RCC 7860 (cell line): ENCODE measurements around the gene SRSF2.
"Not testable (repeated sequence)": the region's sequence is repeated elsewhere in the genome, so short reads cannot be mapped to it uniquely, and the experiment has no call there.

ENCODE experiments used
- DNase-seq: peaks from one replicate; pipeline ENCODE4 v3.0.0-alpha.2; 2015; ENCODE audit warnings: low spot score
- FAIRE-seq: peaks from 2 replicates; lab custom pipeline; 2012; peaks lifted over from hg19 to GRCh38; lab: Jason Lieb, UNC

SRSF2 gene

DNA sequence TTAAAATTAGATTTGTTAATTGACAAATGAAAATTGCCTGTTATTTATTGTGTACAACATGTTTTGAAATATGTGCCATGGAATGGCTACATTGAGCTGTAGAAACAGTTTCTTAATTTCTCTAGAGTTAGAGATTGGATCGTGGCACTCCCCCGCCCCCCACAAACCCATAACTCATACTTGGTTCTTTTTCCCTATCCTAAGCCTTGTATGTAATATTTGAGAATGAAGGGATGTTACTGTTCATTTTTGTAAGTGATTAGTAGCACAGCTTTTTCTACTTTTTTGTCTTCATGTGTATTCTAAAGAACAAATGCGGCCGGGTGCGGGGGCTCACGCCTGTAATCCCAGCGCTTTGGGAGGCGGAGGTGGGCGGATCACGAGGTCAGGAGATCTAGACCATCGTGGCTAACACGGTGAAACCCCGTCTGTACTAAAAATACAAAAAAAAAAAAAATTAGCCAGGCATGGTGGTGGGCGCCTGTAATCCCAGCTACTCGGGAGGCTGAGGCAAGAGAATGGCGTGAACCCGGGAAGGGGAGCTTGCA lies 2.5 kb upstream of the SRSF2 start:
- not testable (repeated sequence) for DNase-seq, FAIRE-seq

DNA sequence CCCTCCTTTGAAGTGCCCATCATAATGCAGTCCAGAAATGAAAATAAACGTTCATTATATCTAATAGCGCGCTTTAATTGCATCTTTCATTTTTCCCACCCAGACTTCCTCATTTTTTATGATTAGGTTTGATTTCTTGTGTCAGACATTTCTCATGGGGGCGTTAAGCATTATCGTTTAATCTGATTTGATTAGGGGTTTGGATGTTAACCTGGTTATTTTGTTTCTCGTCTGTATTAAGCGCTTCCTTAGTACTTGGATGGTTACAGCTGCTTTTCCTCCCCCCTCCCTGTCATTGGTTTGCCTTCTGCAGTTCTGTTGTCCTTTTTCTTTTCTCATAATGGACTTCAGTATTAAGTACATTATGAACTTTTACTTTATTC lies 1.3 kb upstream of the SRSF2 start:
- DNase-seq (no peak), FAIRE-seq (no peak)

DNA sequence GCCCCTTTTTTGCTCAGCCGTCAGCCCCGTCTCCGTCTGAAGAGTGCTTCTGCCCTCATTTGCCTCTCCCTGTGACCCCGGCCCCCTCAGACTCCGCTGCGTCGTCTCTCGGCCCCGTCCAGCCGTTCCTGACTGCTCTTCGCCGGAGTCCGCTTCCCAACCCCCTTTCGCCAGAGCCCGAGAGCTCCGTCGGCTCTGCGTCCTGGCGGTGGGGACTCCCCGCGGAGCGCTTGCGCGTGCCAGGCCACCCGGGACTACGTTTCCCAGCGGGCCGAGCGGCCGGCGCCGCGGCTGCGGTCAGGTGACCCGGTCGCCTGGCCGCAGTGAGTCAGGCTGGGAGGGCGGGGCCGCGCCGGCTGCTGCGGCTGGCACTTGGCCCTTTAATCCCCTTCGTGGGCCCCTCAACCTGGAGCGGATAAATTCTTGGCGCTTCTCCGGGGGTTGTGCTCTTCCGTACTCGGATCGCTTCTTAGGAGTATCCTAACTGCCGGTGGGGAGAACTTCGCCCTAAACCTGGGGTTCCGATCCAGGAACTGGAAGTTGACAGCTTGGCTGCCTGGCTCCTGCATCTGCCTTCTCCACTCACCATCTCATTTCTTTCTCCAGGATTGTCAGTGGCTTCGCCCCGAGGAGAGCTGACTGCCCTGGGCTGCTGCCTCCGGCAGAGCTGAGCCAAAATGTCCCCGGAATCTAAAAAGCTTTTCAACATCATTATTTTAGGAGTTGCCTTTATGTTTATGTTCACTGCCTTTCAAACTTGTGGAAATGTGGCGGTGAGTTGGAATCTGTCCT lies 741 bp upstream of the SRSF2 start, which contains the start of gene MFSD11:
Gene MFSD11, plus strand, starts transcription at position 444 of the 792 bp plus-strand sequence. Its CDS starts 234 bp downstream, at position 678.
- DNase-seq, result peak; percentile 82
- no peak for FAIRE-seq

DNA sequence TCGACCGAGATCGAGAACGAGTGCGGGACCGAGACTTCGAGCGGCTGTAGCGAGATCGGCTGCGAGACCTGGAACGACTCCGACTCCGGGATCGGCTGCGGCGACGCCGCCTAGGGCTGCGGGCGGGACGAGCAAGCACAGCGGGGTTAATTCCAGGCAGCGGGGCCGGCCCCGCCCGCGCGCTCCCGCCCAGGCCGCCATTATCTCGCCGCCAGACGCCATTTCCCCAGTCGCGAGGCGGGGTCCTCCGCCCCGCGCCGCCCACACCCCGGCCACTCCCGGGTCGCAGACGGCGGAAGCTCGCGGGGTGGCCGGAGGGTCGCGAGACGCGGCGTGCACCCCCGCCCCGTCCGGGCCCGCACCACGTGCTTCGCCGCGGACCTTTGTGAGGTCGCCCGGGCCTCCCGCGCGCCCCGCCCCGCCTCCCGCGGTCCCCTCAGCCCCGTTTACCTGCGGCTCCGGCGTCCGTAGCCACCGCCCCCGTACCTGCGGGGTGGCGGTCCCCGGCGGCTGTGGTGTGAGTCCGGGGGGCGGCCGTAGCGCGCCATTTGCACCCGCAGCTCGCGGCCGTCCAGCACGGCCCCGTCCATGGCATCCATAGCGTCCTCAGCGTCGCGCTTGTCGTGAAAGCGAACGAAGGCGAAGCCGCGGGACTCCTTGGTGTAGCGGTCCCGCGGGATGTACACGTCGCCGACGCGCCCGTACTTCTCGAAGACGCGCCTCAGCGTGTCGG lies 616 bp downstream of the SRSF2 start:
- FAIRE-seq, result no peak

DNA sequence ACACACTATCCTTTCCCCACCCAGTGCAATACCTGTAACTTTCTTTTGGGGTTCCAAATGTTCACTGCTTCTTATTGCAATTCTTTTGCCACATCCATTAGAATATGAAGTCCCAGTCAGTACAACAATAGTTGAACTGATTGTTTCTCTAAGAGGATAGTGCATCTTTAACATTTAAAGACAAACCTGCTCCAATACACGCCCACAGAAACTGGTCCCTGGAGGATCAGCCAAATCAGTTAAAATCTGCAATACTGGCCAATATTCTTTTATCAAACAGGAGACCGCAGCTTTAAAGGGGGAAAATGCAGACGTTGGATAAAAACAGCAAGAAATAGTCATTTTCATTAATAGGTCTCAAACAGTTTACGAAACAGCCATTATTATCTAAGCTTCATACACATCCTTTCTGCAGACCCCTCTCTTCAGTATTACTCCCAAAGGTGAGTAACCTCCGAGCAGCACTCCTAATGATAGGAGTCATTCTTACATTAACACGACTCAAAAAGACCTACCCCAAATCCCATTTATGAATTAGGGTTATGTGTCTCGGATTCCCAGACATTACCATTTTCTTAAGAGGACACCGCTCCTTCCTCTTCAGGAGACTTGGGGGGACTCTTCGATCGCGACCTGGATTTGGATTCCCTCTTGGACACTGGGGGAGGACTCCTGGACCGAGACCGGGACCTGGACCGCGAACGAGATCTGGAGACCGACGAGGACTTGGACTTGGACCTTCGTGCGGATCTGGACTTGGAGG lies 1.4 kb downstream of the SRSF2 start:
- DNase-seq (no peak), FAIRE-seq (no peak)

More for the DNA sequence above, 616 bp downstream of the SRSF2 start:
- DNase-seq, result no peak

DNA sequence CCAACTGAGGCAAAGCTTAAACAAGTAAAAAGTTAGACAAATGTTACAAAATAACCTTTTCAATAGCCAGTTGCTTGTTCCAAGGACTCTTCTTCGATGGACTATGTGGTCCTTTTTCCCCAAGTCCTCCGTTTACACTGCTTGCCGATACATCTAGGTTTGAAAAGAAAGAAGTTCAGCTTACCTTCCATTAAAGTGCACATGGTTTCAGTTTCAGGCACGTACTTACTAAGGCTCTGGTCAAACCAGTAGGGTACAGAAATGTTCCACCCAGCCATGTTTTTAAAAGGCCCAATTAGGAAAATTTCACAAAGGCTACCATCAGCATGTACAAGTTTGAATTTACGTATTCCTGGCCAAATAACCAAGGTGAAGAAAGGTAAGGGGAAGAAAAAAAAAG lies 2.1 kb downstream of the SRSF2 start:
- DNase-seq, result peak; percentile 50
- no peak for FAIRE-seq

DNA sequence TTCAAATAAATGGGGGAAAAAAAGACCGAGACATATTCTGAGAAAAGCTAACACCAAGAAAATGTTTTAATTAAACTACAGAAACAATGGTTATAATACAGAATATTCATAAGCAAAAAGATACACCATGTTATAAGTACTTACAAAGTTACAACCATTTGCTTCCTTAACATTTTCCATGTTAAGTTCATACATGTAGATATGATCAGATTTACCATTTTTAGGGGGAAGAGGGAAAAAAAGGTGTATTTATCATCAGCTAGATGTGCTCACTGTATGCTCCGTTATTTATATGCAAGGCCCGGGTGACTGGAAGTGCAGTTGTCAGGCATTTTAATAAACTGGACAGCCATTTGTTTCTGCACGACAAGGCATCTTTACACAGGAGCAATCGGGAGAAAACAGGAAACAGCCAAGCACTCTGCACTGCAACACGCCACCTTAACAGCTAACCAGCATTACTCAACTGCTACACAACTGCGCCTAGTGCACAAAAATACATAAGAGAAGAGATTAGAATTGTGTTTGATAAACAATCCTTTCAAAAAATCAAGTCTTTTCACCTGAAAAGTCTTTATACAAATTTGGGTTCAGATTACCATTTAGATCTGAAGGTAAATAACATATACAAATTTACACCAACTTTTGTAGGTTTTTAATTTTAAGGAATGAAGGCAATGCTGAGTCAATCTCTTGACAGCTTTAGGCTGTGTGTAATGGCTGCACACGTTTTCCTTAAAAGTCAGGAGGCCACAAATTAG lies 2.9 kb downstream of the SRSF2 start:
- DNase-seq (no peak), FAIRE-seq (no peak)

DNA sequence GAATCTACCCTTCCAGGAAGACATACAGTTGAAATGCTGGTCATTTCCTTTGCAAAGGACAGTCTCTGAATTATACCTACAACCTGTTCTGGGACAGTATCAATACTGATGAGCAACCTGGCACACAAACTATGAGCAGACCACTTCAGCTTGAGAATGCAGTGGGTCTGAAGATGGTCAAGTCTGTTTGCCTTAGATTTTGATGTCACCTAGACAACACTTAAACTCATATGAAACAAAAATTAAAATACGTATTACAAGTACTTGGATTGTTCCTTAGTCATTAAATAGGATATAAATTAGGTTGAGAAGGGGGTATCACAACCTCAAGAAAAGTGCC lies 3.5 kb downstream of the SRSF2 start:
- FAIRE-seq (no peak), DNase-seq (no peak)

DNA sequence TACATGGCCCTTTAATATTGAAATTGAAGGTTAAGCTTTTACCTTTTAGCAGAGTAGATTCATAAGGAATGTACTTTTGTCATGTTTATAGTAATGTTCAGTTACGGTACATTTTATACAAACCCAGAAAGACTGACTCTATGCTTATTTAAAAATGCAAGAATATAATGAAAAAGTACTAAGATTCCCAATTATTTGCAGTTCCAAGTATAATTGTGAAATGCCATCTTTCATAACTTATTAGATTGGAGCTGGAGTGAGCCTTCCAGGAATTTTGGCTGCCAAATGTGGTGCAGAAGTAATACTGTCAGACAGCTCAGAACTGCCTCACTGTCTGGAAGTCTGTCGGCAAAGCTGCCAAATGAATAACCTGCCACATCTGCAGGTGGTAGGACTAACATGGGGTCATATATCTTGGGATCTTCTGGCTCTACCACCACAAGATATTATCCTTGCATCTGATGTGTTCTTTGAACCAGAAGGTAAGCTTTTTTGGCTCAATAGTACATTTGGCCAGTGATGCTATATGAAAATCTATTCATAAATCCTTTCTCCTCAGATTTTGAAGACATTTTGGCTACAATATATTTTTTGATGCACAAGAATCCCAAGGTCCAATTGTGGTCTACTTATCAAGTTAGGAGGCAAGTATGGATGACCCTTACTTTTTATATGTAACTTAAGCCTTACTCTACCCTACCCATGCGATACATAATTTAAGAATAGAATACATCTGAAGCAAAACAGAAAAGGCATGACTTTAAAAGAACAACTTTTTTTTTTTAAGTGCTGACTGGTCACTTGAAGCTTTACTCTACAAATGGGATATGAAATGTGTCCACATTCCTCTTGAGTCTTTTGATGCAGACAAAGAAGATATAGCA lies 4.2 kb downstream of the SRSF2 start:
- no peak for FAIRE-seq
- DNase-seq, result no peak

DNA sequence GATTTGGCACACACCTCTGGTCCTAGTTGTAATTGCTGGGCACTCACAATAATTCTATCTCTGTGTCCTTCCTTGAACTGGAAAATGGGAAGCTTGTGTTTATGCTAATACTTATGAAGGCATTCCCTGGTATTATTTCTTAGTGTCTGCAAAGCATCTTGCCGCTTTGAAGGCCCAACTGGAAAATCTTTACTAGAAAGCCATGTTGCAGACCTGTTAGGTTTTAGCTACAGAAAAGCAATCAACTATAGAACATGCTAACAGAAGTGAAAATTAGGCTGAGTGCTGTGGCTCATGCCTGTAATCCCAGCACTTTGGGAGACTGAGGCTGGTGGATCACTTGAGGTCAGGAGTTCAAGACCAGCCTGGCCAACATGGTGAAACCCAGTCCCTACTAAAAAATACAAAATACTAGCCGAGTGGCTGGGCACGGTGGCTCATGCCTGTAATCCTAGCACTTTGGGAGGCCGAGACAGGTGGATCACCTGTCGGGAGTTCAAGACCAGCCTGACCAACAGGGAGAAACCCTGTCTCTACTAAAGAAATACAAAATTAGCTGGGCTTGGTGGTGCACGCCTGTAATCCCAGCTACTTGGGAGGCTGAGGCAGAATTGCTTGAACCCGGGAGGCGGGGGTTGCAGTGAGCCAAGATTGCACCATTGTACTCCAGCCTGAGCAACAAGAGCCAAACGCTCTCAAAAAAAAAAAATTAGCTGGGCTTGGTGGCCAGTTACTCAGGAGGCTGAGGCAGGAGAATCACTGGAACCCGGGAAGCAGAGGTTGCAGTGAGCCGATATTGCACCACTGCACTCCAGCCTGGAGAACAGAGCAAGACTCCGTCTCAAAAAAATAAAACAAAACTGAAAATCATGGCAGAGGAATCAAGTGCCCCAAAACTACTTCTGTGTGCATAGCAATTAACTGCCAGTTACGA lies 5.1 kb downstream of the SRSF2 start:
- DNase-seq, FAIRE-seq: not testable (repeated sequence)

DNA sequence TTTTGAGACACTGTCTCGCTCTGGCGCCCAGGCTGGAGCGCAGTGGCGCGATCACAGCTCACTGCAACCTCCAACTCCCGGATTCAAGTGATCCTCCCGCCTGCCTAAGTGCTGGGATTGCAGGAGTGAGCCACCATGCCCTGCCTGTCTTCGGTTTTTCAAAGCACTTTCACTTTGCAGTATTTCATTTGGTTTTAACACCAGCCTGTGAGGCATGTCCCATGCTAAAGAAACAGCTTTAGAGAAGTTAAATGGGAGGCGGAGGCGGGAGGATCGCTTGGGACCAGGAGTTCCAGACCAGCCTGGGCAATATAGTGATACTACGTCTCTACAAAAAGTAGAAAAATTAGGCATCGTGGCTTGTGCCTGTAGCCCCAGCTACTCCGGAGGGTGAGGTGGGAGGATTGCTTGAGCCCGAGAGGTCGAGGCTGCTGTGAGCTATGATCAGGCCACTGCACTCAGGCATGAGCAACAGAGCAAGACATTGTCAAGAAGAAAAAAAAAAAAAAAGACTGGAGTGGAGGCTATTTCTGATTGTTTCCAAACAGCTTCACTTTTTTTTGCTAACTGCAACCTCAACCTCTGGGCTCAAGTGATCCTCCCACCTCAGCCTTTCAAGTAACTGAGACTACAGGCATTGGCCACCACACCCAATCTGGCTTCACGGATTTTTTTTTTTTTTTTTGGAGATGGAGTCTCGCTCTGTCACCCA lies 9.2 kb downstream of the SRSF2 start:
- FAIRE-seq (peak; percentile 12), DNase-seq (no peak)

DNA sequence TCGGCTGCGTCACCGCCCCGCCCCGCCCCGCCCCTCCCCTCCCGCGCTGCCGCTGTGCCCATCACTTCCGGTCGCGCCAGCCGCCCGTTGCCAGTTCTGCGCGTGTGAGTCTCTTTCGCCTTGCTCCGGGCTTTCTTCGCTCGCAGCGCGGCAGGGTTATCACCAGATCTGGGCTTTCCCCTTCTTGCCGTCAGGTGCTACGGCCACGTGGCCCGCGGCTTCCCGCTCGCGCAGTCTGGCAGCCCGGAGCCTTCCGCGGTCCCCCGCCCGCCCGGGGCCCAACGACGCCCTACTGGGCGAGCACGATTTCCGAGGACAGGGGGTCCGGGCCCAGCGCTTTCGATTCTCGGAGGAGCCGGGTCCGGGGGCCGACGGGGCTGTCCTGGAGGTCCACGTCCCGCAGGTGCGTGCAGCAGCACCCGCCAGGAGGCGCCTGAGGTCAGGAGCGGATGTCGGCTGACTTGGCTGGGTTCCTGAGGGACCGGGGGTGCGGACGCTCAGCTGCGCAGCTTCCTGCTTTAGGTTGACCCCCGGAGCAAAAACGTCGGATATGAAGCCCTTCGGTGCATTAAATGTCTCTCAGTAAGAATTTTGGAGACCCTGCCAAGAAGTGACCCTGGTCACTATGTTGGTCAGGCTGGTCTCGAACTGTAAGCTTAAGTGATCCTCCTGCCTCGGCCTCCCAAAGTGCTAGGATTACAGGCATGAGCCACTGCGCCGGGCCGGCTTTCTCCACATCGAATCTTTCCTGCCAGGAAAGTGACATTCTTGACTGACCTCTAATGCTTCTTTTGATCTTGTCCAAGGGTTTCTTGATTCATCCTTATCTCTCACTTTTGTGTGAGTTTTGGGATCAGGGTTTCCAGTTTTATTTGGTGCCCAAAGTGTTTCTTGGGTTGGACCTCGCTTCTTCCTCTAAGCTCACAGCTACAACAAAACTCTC lies 10.1 kb downstream of the SRSF2 start, which contains the start of gene METTL23:
Gene METTL23, plus strand, starts transcription at position 64 of the 943 bp plus-strand sequence. CDS start 2,872 bp downstream, outside the sequence.
- FAIRE-seq (no peak), DNase-seq (peak; percentile 62)

DNA sequence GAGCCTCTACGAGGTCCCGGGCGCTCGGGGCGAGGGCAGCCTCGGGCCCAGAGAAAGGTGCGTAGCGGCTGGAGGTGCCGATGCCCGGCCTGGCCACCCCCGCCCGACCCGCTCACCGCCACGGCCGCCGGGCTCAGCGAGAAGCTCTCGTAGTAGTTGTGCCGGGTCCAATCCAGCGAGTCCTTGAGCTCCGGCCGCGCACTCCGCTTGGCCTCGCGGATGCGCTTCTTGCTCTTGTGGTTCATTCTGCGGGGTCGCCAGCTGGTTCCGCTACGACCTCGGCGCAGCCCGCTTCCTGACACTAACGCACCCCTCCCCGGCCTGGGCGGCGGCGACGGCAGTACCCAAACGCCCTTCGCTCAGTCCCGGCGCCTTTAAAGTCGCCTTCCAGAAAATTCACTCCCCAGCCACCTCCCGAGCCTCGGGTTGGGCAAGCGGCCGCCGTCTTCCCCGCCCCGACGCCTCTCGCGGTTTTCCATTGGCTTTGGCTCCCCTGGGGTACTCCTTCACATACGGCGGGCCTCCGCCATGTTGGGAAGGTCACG lies 10.8 kb downstream of the SRSF2 start, which contains the start of gene JMJD6:
Gene JMJD6, minus strand, starts transcription at position 376 of the 545 bp plus-strand sequence. Its CDS starts 131 bp downstream, at position 245.
- no peak for FAIRE-seq

DNA sequence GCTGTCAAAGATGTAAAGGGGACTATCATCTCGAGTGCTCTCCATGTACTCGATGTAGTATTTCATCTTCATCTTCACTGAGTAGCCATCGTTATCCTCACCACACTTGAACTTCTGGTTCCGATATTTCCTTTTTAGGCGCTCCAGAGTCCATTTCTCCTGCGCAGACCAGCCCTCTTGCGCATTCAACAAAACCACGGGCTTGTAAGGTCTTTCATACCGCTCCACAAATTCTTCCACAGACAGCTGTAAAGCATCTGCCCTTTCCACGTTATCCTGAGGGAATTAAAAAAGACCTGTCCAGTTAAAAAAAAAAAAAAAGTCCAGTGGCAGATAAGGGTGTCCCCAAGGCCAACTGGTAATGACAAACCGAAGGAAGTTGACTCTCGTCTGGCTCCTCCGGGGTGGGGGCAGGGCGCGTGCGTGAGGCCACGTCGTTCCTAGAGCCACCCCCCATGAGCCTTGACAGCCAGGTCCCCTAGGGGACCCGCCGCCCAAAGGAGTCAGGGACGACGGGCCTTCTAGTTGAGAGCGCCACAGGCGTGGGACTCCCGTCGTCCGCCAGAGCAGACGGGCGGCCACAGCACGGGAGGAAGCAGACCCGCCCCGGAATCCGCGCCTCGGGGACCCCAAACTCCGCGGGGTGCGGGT lies 11.4 kb downstream of the SRSF2 start:
- FAIRE-seq (no peak), DNase-seq (peak; percentile 38)

More for the DNA sequence above, 10.8 kb downstream of the SRSF2 start, which contains the start of gene JMJD6:
- DNase-seq, result peak; percentile 94

DNA sequence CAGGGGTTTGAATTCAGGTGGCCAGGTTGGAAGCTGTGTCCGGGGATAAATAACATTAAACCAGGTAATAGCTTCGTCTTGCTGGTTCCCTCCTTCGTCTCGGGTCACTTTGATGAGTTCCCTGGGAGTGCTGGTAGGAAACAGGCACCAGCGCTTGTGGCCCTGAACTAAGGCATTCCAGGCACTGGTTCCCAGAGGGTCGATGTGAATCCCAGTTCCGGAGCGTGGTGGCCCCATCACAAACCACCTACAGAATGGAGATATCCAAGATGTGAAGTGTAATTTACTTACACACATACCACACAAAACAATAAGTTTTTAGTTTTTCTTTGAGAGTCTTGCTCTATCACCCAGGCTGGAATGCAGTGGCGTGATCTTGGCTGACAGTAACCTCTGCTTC lies 13.3 kb downstream of the SRSF2 start:
- DNase-seq, result no peak
- no peak for FAIRE-seq
